PFSK-1 (cell line): Measurements from ENCODE around the gene SIM1.

Experiments used
- FOXP2 ChIP-seq: optimal IDR thresholded peaks from 2 replicates; pipeline ENCODE3; 2011; ENCODE audit warnings: borderline replicate concordance, control low read depth, inconsistent platforms; ENCODE audit not compliant: insufficient read depth; ENCODE audit errors: extremely low read length, extremely low read depth
- POLR2AphosphoS5 ChIP-seq: IDR thresholded peaks from 2 replicates; pipeline ENCODE4 v1.6.1; 2012; ENCODE audit warnings: low read depth, mild to moderate bottlenecking, control low read depth, low read length, moderate library complexity
- SIN3A ChIP-seq: IDR thresholded peaks from 2 replicates; pipeline ENCODE4 v1.6.1; 2012; ENCODE audit warnings: mild to moderate bottlenecking, low read length, moderate library complexity, borderline replicate concordance; ENCODE audit not compliant: insufficient read depth
- TAF1 ChIP-seq: IDR thresholded peaks from 2 replicates; pipeline ENCODE4 v1.6.1; 2012; ENCODE audit warnings: low read length, control low read depth, borderline replicate concordance; ENCODE audit not compliant: insufficient read depth
- TF ChIP-seq, protein P1 (sequence below), 2 experiments: IDR thresholded peaks; 2 replicates each; pipeline versions ENCODE4 v1.6.1 to v1.8.0; 2011 to 2012; ENCODE audit warnings: low read depth in 2 of 2, low read length in 2 of 2, control low read depth in 1 of 2, inconsistent platforms in 1 of 2, mild to moderate bottlenecking in 1 of 2, moderate library complexity in 1 of 2; ENCODE audit not compliant: insufficient read depth in 1 of 2

SIM1 gene

DNA sequence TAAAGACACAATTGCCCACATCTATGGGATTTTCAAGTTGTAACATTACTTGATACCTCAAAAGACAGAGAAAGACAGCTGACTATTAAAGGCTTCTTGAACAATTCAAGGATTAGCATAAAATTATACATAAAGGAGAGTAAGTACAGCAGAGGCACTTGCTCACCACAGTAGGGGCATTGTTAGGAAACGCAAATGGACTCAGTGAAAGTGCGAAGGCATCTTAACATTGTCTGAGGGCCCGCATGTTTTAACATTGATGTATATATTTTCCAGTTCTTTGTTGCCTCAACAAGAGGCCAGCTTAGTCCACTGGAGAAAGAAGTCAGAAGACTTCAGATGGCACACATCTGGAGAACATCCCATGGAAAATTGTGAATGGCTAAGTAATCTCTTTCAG is 115.4 kb downstream of the SIM1 start:
- no peak for TF ChIP-seq SIN3A
- TF ChIP-seq POLR2AphosphoS5 = no peak
- no peak for TF ChIP-seq FOXP2
- TF ChIP-seq, protein P1, sequence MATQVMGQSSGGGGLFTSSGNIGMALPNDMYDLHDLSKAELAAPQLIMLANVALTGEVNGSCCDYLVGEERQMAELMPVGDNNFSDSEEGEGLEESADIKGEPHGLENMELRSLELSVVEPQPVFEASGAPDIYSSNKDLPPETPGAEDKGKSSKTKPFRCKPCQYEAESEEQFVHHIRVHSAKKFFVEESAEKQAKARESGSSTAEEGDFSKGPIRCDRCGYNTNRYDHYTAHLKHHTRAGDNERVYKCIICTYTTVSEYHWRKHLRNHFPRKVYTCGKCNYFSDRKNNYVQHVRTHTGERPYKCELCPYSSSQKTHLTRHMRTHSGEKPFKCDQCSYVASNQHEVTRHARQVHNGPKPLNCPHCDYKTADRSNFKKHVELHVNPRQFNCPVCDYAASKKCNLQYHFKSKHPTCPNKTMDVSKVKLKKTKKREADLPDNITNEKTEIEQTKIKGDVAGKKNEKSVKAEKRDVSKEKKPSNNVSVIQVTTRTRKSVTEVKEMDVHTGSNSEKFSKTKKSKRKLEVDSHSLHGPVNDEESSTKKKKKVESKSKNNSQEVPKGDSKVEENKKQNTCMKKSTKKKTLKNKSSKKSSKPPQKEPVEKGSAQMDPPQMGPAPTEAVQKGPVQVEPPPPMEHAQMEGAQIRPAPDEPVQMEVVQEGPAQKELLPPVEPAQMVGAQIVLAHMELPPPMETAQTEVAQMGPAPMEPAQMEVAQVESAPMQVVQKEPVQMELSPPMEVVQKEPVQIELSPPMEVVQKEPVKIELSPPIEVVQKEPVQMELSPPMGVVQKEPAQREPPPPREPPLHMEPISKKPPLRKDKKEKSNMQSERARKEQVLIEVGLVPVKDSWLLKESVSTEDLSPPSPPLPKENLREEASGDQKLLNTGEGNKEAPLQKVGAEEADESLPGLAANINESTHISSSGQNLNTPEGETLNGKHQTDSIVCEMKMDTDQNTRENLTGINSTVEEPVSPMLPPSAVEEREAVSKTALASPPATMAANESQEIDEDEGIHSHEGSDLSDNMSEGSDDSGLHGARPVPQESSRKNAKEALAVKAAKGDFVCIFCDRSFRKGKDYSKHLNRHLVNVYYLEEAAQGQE (IDR thresholded peaks at IDR 0.05; ENCODE audit: insufficient read depth in 1 of 2, low read depth in 2 of 2, low read length in 2 of 2) = no peak
- TF ChIP-seq TAF1 = no peak

GRCh38 chr6:100347901-100348550 is 116.7 kb downstream of the SIM1 start:
- TF ChIP-seq SIN3A = no peak
- TF ChIP-seq TAF1 = no peak
- TF ChIP-seq, protein P1 (IDR thresholded peaks at IDR 0.05; ENCODE audit: insufficient read depth in 1 of 2, low read depth in 2 of 2, low read length in 2 of 2) = no peak
- no peak for TF ChIP-seq FOXP2
- TF ChIP-seq POLR2AphosphoS5 = no peak

DNA sequence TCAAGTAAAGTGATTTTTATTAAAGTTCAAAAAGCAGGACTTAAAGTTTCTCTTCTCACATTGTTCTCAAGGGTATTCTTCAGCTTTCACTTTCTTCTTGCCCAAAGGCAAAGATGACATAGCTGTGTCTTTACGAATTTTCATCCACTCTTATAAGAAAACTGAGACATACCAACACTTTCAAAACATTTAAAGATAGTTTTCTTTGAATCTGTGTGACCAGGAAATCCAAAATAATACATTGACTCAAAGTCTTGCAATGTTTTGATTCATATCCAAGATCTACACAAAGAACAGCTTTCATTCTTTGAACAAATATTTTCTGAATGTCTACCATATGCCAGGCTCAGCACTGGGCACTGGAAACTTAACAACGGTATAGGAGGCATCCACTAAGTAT is 117.9 kb downstream of the SIM1 start:
- TF ChIP-seq SIN3A = no peak

- TF ChIP-seq SIN3A (no peak), POLR2AphosphoS5 (no peak)
These were observed 118.5 kb downstream of the SIM1 start for GRCh38 chr6:100346203-100346602.

DNA sequence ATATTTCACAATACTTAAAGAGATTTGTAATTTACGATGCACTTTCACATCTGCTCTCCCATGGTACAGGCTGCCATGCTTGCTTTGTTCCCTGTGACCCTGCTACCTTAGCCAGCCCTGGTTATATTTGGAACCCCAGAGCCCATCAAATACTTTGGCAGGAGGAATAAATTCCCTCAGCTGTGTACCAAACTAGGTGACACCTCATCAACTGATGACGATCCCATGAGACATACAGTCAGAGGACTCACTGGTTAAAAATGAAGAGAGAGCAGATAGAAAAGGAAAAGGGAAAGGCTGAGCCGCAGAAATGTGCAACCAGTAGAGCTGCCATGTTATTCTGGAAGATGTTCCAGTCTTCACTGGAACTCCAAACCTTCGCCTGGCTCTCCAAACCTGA is 120.0 kb downstream of the SIM1 start:
- TF ChIP-seq SIN3A (no peak), FOXP2 (no peak)

DNA sequence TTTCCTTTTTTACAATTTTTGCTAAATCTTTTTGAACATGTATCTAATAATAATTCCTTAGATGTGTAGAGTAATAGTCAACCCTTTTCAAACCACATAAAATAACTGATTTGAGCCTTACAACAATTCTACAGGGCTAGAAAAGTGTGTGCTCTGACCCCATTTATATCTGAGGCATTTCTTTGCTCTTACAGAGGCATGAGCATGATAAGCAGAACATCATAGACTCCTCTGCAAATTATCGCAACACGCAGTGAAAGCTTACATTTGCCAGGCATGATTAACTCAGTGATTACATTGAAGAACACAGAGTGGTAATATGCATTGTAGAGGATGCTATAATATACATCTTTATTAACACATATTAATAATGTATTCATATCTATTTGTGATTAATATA is 120.4 kb downstream of the SIM1 start:
- no peak for TF ChIP-seq TAF1
- TF ChIP-seq, protein P1 (IDR thresholded peaks at IDR 0.05; ENCODE audit: insufficient read depth in 1 of 2, low read depth in 2 of 2, low read length in 2 of 2) = no peak
- TF ChIP-seq FOXP2 = no peak
- TF ChIP-seq POLR2AphosphoS5 = no peak
- no peak for TF ChIP-seq SIN3A

DNA sequence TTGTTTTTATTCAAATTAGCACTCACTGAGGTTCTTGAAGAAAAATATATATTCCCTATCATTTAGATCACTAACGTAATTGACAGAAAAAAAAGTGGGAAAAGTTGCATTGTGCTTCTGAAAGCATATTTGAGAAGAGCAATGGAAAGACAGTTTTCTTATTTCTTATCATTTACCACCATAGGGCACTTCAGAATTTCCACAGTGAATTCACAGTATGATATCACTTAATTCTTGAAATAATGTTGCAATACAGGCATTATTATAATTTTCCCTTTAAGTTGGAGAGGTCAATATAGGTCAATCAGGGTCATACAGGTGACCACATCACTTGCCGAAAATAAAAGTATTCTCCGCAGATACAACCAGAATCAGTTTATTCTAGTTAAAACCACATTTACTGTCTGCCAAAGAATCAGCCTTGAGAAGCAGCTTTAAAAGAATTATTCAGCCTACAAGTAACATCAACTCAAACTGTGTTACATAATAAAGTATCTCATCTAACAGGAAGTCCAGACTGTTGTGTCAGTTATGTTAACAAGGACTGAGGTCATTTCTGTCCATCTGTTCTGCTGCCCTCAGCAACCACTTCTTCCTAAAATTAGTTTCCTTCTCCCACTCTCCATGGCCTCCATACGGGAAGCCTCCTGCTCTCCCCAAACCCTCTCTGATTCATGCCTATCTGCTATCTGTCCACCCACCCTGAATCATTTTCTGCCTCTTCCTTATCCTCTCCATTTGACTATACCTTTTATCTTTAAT is 121.2 kb downstream of the SIM1 start:
- TF ChIP-seq SIN3A (no peak), TAF1 (no peak), POLR2AphosphoS5 (no peak), FOXP2 (no peak)
- TF ChIP-seq, protein P1 (IDR thresholded peaks at IDR 0.05; ENCODE audit: insufficient read depth in 1 of 2, low read depth in 2 of 2, low read length in 2 of 2) = no peak
